ENCODE data around the gene SUPT3H.

The SUPT3H gene

GRCh38 chr6:45398075-45398813 lies 20.5 kb upstream of the SUPT3H start:
- Histone ChIP-seq H3K4me3 (ENCODE audit: low read depth, low read length) (no peak overlapping the region), H3K36me3 (no peaks in the 10 kb centered on the region), H3K27ac (no peak overlapping the region), H3K27me3 (ENCODE audit: insufficient read depth, low read depth, severe bottlenecking) (no peaks in the 10 kb centered on the region), H3K9me3 (ENCODE audit: severe bottlenecking) (peaks cover 3% of the 10 kb centered on the region)
- no peak for DNase-seq
- TF ChIP-seq CTCF (IDR thresholded peaks at IDR 0.05; ENCODE audit: low read depth, low read length): no peak

- H3K9me3 ChIP-seq (ENCODE audit: severe bottlenecking): peaks cover 9% of the 10 kb centered on the region
- H3K36me3 ChIP-seq: no peaks in the 10 kb centered on the region
- no peaks in the 10 kb centered on the region for H3K27me3 ChIP-seq (ENCODE audit: insufficient read depth, low read depth, severe bottlenecking)
- no peak for TF ChIP-seq CTCF (IDR thresholded peaks at IDR 0.05; ENCODE audit: low read depth, low read length)
- no peak overlapping the region for H3K4me3 ChIP-seq (ENCODE audit: low read depth, low read length)
- H3K27ac ChIP-seq: no peak overlapping the region
- no peak for DNase-seq
Measured at GRCh38 chr6:45394586-45395095, 16.9 kb upstream of the SUPT3H start.

GRCh38 chr6:45388328-45388727 lies 10.6 kb upstream of the SUPT3H start:
- Histone ChIP-seq H3K36me3 (no peaks in the 10 kb centered on the region), H3K27me3 (ENCODE audit: insufficient read depth, low read depth, severe bottlenecking) (no peaks in the 10 kb centered on the region), H3K4me3 (ENCODE audit: low read depth, low read length) (no peak overlapping the region), H3K27ac (no peak overlapping the region), H3K9me3 (ENCODE audit: severe bottlenecking) (peaks cover 6% of the 10 kb centered on the region)
- TF ChIP-seq CTCF (IDR thresholded peaks at IDR 0.05; ENCODE audit: low read depth, low read length): no peak
- no peak for DNase-seq

GRCh38 chr6:45387236-45387635 lies 9.5 kb upstream of the SUPT3H start:
- H3K9me3 ChIP-seq (ENCODE audit: severe bottlenecking): no peaks in the 10 kb centered on the region
- DNase-seq: no peak
- no peak overlapping the region for H3K27ac ChIP-seq

GRCh38 chr6:45386501-45386900 lies 8.8 kb upstream of the SUPT3H start:
- no peaks in the 10 kb centered on the region for H3K9me3 ChIP-seq (ENCODE audit: severe bottlenecking)
- H3K36me3 ChIP-seq: no peaks in the 10 kb centered on the region
- H3K27me3 ChIP-seq (ENCODE audit: insufficient read depth, low read depth, severe bottlenecking): no peaks in the 10 kb centered on the region
- no peak overlapping the region for H3K4me3 ChIP-seq (ENCODE audit: low read depth, low read length)
- no peak overlapping the region for H3K27ac ChIP-seq
- DNase-seq: no peak
- TF ChIP-seq CTCF (IDR thresholded peaks at IDR 0.05; ENCODE audit: low read depth, low read length): no peak

More at GRCh38 chr6:45387236-45387635, 9.5 kb upstream of the SUPT3H start:
- Histone ChIP-seq H3K27me3 (ENCODE audit: insufficient read depth, low read depth, severe bottlenecking) (no peaks in the 10 kb centered on the region), H3K4me3 (ENCODE audit: low read depth, low read length) (no peak overlapping the region), H3K36me3 (no peaks in the 10 kb centered on the region)
- TF ChIP-seq CTCF (IDR thresholded peaks at IDR 0.05; ENCODE audit: low read depth, low read length): no peak

- no peak for TF ChIP-seq CTCF (IDR thresholded peaks at IDR 0.05; ENCODE audit: low read depth, low read length)
- Histone ChIP-seq H3K27ac (no peak overlapping the region), H3K27me3 (ENCODE audit: insufficient read depth, low read depth, severe bottlenecking) (no peaks in the 10 kb centered on the region), H3K9me3 (ENCODE audit: severe bottlenecking) (no peaks in the 10 kb centered on the region), H3K36me3 (no peaks in the 10 kb centered on the region), H3K4me3 (ENCODE audit: low read depth, low read length) (no peak overlapping the region)
- DNase-seq: no peak
Measured at GRCh38 chr6:45382391-45382790, 4.7 kb upstream of the SUPT3H start.

Measured in WERI-Rb-1 (cell line).